Mesodermal cell (in vitro differentiated cells): ENCODE data around the gene SPRED2.

Experiments used
- H3K27ac ChIP-seq: 2 replicates; pipeline ENCODE4 v1.7.0; 2013; ENCODE audit warnings: mild to moderate bottlenecking, low read depth, low read length, moderate library complexity; ENCODE audit not compliant: severe bottlenecking
- H3K36me3 ChIP-seq: 2 replicates; pipeline ENCODE4 v1.7.1; 2013; ENCODE audit warnings: mild to moderate bottlenecking, low read length, moderate library complexity; ENCODE audit not compliant: control insufficient read depth, insufficient read depth
- H3K4me1 ChIP-seq: one replicate; pipeline ENCODE4 v1.7.1; 2013; ENCODE audit warnings: mild to moderate bottlenecking, low read length; ENCODE audit not compliant: insufficient read depth, control insufficient read depth, poor library complexity, severe bottlenecking
- H3K4me3 ChIP-seq: 2 replicates; pipeline ENCODE4 v1.7.0; 2013; ENCODE audit warnings: low read length, control low read depth, mild to moderate bottlenecking; ENCODE audit not compliant: insufficient read depth, poor library complexity, severe bottlenecking; ENCODE audit errors: extremely low read depth
- H3K9me3 ChIP-seq: 2 replicates; pipeline ENCODE4 v1.7.1; 2013; ENCODE audit warnings: mild to moderate bottlenecking, low read length, moderate library complexity; ENCODE audit not compliant: control insufficient read depth
- WGBS, 2 experiments: methylation state at CpG; one replicate each; pipeline ENCODE4 v1.1.5; 2013; ENCODE audit warnings: missing lambda C conversion rate in 2 of 2; ENCODE audit not compliant: insufficient coverage in 2 of 2; 5-methylcytosine and 5-hydroxymethylcytosine counted together

SPRED2 gene

DNA sequence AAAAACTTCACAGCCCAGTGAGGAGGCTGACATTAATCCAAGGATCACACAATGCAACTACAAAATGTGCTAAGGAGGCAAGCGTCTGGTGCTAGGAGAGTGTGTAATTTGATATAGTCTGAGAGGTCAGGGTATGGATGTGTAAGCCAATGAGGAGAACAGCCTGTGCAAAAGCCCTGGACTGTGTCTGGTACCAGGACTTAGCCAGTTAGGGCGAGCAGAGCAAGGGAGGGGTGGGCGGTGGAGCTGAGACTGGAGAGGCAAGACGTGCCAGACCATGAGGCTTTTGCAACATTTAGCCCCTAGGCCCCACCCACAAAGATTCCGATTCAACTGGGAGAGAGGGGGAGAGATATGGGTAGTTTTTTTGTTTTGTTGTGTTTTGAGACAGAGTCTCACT lies 33.5 kb upstream of the SPRED2 start:
- H3K9me3 ChIP-seq = no peaks in the 10 kb centered on the region
- whole genome bisulfite sequencing, 2 experiments = 78 to 80% methylated on average over 2 of the region's 5 CpGs
- H3K36me3 ChIP-seq = no peaks in the 10 kb centered on the region
- H3K27ac ChIP-seq = no peak overlapping the region
- no peaks in the 10 kb centered on the region for H3K4me1 ChIP-seq
- H3K4me3 ChIP-seq = no peak overlapping the region

DNA sequence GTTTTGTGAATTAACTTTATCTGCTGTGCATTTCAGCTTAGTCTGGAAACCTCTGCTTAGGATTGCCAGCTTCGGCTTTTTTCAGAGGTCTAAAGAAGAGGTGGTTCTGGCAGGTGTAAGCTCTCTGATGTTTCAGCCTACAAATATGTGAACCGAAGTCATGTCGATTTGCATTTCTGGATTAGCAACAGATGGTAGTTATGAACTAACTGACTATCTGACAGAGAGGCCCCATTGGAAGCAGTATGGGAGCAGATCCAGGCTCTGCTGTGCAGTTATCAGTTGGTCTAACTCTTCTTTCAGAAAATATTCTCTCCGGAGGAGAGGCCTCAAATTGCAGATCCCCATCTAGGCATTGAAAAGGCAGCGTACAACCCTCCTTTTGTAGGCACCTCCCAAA lies 32.7 kb upstream of the SPRED2 start:
- Histone ChIP-seq H3K4me3 (no peak overlapping the region), H3K27ac (no peak overlapping the region), H3K36me3 (no peaks in the 10 kb centered on the region), H3K9me3 (no peaks in the 10 kb centered on the region), H3K4me1 (no peaks in the 10 kb centered on the region)
- WGBS, 2 experiments = 100% methylated on average over 1 to 2 of the region's 5 CpGs

GRCh38 chr2:65464604-65465003 lies 32.2 kb upstream of the SPRED2 start:
- H3K27ac ChIP-seq = no peak overlapping the region
- 81 to 83% methylated on average over 2 of the region's 3 CpGs for WGBS, 2 experiments
- no peaks in the 10 kb centered on the region for H3K9me3 ChIP-seq
- no peaks in the 10 kb centered on the region for H3K36me3 ChIP-seq
- H3K4me1 ChIP-seq = no peaks in the 10 kb centered on the region
- no peak overlapping the region for H3K4me3 ChIP-seq

DNA sequence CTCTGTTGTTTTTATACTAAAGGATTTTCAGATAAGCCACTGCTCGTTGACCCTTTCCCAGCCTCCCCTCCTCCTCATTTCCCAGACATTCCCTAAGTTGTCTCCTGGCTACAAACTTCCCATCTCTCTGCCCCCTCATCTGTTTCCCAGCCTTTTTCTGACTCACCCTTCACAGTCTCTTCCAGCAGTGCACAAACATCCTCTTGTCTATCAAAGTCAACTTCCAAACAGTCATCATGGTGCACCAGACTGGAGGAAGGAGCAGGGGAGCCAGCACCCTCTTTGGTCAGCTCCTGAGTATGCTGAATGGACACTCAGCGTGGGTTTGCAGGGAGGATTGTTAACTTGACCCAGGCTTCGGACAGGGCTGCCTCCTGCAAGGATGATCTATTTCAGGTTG lies 26.6 kb upstream of the SPRED2 start:
- WGBS, 2 experiments = 39 to 51% methylated on average over 2 of the region's 3 CpGs
- peaks cover 17% of the 10 kb centered on the region for H3K4me1 ChIP-seq
- H3K4me3 ChIP-seq = no peak overlapping the region
- H3K27ac ChIP-seq = peak overlapping the region; percentile 87
- no peaks in the 10 kb centered on the region for H3K36me3 ChIP-seq
- no peaks in the 10 kb centered on the region for H3K9me3 ChIP-seq

- H3K9me3 ChIP-seq = no peaks in the 10 kb centered on the region
- H3K4me3 ChIP-seq = no peak overlapping the region
- H3K4me1 ChIP-seq = peaks cover 17% of the 10 kb centered on the region
- no peak overlapping the region for H3K27ac ChIP-seq
- H3K36me3 ChIP-seq = no peaks in the 10 kb centered on the region
- WGBS, 2 experiments = 100% methylated on average over 1 to 2 of the region's 2 CpGs
Observed at GRCh38 chr2:65456886-65457285, 24.5 kb upstream of the SPRED2 start.

- peaks cover 17% of the 10 kb centered on the region for H3K4me1 ChIP-seq
- no peak overlapping the region for H3K27ac ChIP-seq
- no peaks in the 10 kb centered on the region for H3K36me3 ChIP-seq
- no peak overlapping the region for H3K4me3 ChIP-seq
- H3K9me3 ChIP-seq = no peaks in the 10 kb centered on the region
Observed at GRCh38 chr2:65456064-65456463, 23.7 kb upstream of the SPRED2 start.

- no CpG with 5 or more reads among the region's 1 CpG for WGBS, 2 experiments
- Histone ChIP-seq H3K4me3 (no peak overlapping the region), H3K36me3 (no peaks in the 10 kb centered on the region), H3K9me3 (no peaks in the 10 kb centered on the region), H3K27ac (no peak overlapping the region), H3K4me1 (peaks cover 13% of the 10 kb centered on the region)
Observed at GRCh38 chr2:65453916-65454315, 21.5 kb upstream of the SPRED2 start.

GRCh38 chr2:65452150-65452895 lies 19.9 kb upstream of the SPRED2 start:
- no peak overlapping the region for H3K4me3 ChIP-seq
- WGBS, 2 experiments = 78 to 100% methylated on average over 2 to 4 of the region's 5 CpGs
- no peak overlapping the region for H3K27ac ChIP-seq
- H3K36me3 ChIP-seq = no peaks in the 10 kb centered on the region
- peaks cover 2% of the 10 kb centered on the region for H3K4me1 ChIP-seq
- H3K9me3 ChIP-seq = no peaks in the 10 kb centered on the region

DNA sequence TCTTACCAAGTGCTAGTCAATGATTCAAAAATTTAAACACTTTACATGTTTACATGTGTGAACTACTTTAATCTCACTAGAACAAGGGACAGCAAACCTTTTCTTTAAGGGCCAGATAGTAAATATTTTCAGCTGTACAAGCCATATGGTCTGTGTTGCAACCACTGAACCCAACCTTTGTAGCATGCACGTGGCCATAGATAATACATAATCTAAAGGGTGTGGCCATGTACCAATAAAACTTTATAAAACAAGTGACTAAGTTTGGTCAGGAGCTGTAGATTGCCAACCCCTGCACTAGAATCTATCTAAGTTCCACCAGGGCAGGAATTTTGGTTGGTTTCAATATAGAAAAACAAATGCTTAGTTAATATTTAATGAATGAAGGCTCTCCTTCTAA lies 18.4 kb upstream of the SPRED2 start:
- Histone ChIP-seq H3K27ac (no peak overlapping the region), H3K9me3 (no peaks in the 10 kb centered on the region), H3K36me3 (no peaks in the 10 kb centered on the region), H3K4me1 (no peaks in the 10 kb centered on the region), H3K4me3 (no peak overlapping the region)
- no CpG with 5 or more reads among the region's 1 CpG for WGBS, 2 experiments

DNA sequence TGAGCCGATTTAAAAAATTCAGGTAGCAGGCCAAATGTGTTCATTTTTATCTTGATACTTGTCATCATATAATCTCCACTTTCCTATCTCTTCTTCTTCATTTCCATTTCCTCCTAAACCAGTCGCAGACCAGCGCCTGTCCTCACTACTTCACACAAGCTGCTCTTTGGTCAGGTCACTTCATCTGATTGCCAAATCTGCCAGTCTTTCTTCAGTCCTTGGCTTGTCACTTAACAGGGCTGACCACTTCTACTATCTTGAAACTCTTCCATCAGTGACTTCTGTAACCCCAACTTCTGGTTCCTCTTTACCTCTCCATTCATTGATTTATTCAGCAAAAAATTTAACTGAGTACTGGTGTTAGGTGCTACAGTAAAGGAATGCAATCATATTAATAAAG lies 18.0 kb upstream of the SPRED2 start:
- Histone ChIP-seq H3K27ac (no peak overlapping the region), H3K4me3 (no peak overlapping the region), H3K36me3 (no peaks in the 10 kb centered on the region), H3K9me3 (no peaks in the 10 kb centered on the region), H3K4me1 (no peaks in the 10 kb centered on the region)
- WGBS, 2 experiments = 90 to 92% methylated on average over 3 of the region's 3 CpGs

GRCh38 chr2:65443509-65444186 lies 11.2 kb upstream of the SPRED2 start:
- no peak overlapping the region for H3K4me3 ChIP-seq

More at GRCh38 chr2:65443509-65444186, 11.2 kb upstream of the SPRED2 start:
- H3K27ac ChIP-seq = no peak overlapping the region
- 76 to 86% methylated on average over 2 of the region's 5 CpGs for WGBS, 2 experiments
- no peaks in the 10 kb centered on the region for H3K36me3 ChIP-seq
- H3K9me3 ChIP-seq = no peaks in the 10 kb centered on the region
- peaks cover 3% of the 10 kb centered on the region for H3K4me1 ChIP-seq
